ENCODE results near the gene IFNL4. TPM values are rescaled to one million over a fixed set of nuclear protein-coding genes. Genes with fewer than 3 reads are reported as not detected.

The IFNL4 gene
- polyA plus RNA-seq, 2 donors = not detected

- peaks cover 0 to 6% of the 10 kb centered on the region in 2 donors for H3K9me3 ChIP-seq (ENCODE audit: control insufficient read depth in 2 of 2, insufficient read depth in 1 of 2, low read depth in 1 of 2, low read length in 1 of 2)
- peak overlapping the region; percentile 30 to 61 for H3K4me3 ChIP-seq (ENCODE audit: low read depth in 1 of 2, low read length in 2 of 2)
- H3K4me1 ChIP-seq (ENCODE audit: control insufficient read depth in 2 of 2, insufficient read depth in 2 of 2, low read length in 1 of 2) = peaks cover 0 to 10% of the 10 kb centered on the region in 2 donors
- peaks cover 0 to 6% of the 10 kb centered on the region in 2 donors for H3K36me3 ChIP-seq (ENCODE audit: control insufficient read depth in 2 of 2, insufficient read depth in 2 of 2, low read length in 1 of 2)
- 72 to 83% methylated on average over 28 to 32 of the region's 32 CpGs for WGBS, 2 donors
- H3K27ac ChIP-seq (ENCODE audit: low read depth in 2 of 2, low read length in 1 of 2) = no peak overlapping the region
- H3K27me3 ChIP-seq (ENCODE audit: control insufficient read depth in 1 of 2, insufficient read depth in 2 of 2, low read length in 2 of 2) = peaks cover 0 to 4% of the 10 kb centered on the region in 2 donors
These were observed 48.4 kb downstream of the IFNL4 start for GRCh38 chr19:39200066-39200802.

GRCh38 chr19:39199025-39199424 lies 49.6 kb downstream of the IFNL4 start:
- Histone ChIP-seq H3K4me1 (ENCODE audit: control insufficient read depth in 2 of 2, insufficient read depth in 2 of 2, low read length in 1 of 2) (peaks cover 0 to 10% of the 10 kb centered on the region in 2 donors), H3K4me3 (ENCODE audit: low read depth in 1 of 2, low read length in 2 of 2) (peak overlapping the region; percentile 59 to 61), H3K27ac (ENCODE audit: low read depth in 2 of 2, low read length in 1 of 2) (no peak overlapping the region), H3K36me3 (ENCODE audit: control insufficient read depth in 2 of 2, insufficient read depth in 2 of 2, low read length in 1 of 2) (peaks cover 0 to 6% of the 10 kb centered on the region in 2 donors), H3K27me3 (ENCODE audit: control insufficient read depth in 1 of 2, insufficient read depth in 2 of 2, low read length in 2 of 2) (peaks cover 0 to 4% of the 10 kb centered on the region in 2 donors), H3K9me3 (ENCODE audit: control insufficient read depth in 2 of 2, insufficient read depth in 1 of 2, low read depth in 1 of 2, low read length in 1 of 2) (peaks cover 0 to 6% of the 10 kb centered on the region in 2 donors)
- WGBS, 2 donors = 34 to 47% methylated on average over 11 of the region's 11 CpGs

GRCh38 chr19:39197808-39198207 lies 50.8 kb downstream of the IFNL4 start:
- Histone ChIP-seq H3K27me3 (ENCODE audit: control insufficient read depth in 1 of 2, insufficient read depth in 2 of 2, low read length in 2 of 2) (no peaks in the 10 kb centered on the region), H3K36me3 (ENCODE audit: control insufficient read depth in 2 of 2, insufficient read depth in 2 of 2, low read length in 1 of 2) (peaks cover 0 to 6% of the 10 kb centered on the region in 2 donors), H3K27ac (ENCODE audit: low read depth in 2 of 2, low read length in 1 of 2) (peak overlapping the region in 1 of 2 donors; percentile 82), H3K4me3 (ENCODE audit: low read depth in 1 of 2, low read length in 2 of 2) (peak overlapping the region; percentile 59 to 61), H3K4me1 (ENCODE audit: control insufficient read depth in 2 of 2, insufficient read depth in 2 of 2, low read length in 1 of 2) (peaks cover 0 to 16% of the 10 kb centered on the region in 2 donors), H3K9me3 (ENCODE audit: control insufficient read depth in 2 of 2, insufficient read depth in 1 of 2, low read depth in 1 of 2, low read length in 1 of 2) (peaks cover 0 to 6% of the 10 kb centered on the region in 2 donors)
- 48 to 49% methylated on average over 5 of the region's 5 CpGs for WGBS, 2 donors

- 4 to 5% methylated on average over 22 to 51 of the region's 51 CpGs for WGBS, 2 donors
- H3K4me3 ChIP-seq (ENCODE audit: low read depth in 1 of 2, low read length in 2 of 2) = peak within 1 kb of the TSS; percentile 59 to 61
- peaks cover 0 to 16% of the 10 kb centered on the region in 2 donors for H3K4me1 ChIP-seq (ENCODE audit: control insufficient read depth in 2 of 2, insufficient read depth in 2 of 2, low read length in 1 of 2)
- H3K36me3 ChIP-seq (ENCODE audit: control insufficient read depth in 2 of 2, insufficient read depth in 2 of 2, low read length in 1 of 2) = peaks cover 0 to 6% of the 10 kb centered on the region in 2 donors
- peak within 1 kb of the TSS; percentile 73 to 83 for H3K27ac ChIP-seq (ENCODE audit: low read depth in 2 of 2, low read length in 1 of 2)
- no peaks in the 10 kb centered on the region for H3K27me3 ChIP-seq (ENCODE audit: control insufficient read depth in 1 of 2, insufficient read depth in 2 of 2, low read length in 2 of 2)
- H3K9me3 ChIP-seq (ENCODE audit: control insufficient read depth in 2 of 2, insufficient read depth in 1 of 2, low read depth in 1 of 2, low read length in 1 of 2) = peaks cover 0 to 6% of the 10 kb centered on the region in 2 donors
These were observed 51.6 kb downstream of the IFNL4 start, which contains the start of gene NCCRP1 for GRCh38 chr19:39196860-39197562. TSS of gene NCCRP1 (plus strand) at chr19:39196964. CDS start at chr19:39196983, 19 bp downstream.

GRCh38 chr19:39196320-39196719 lies 52.3 kb downstream of the IFNL4 start:
- WGBS, 2 donors = 25 to 26% methylated on average over 7 of the region's 7 CpGs
- Histone ChIP-seq H3K4me3 (ENCODE audit: low read depth in 1 of 2, low read length in 2 of 2) (peak overlapping the region; percentile 16 to 59), H3K9me3 (ENCODE audit: control insufficient read depth in 2 of 2, insufficient read depth in 1 of 2, low read depth in 1 of 2, low read length in 1 of 2) (peaks cover 0 to 6% of the 10 kb centered on the region in 2 donors), H3K36me3 (ENCODE audit: control insufficient read depth in 2 of 2, insufficient read depth in 2 of 2, low read length in 1 of 2) (peaks cover 0 to 6% of the 10 kb centered on the region in 2 donors), H3K27ac (ENCODE audit: low read depth in 2 of 2, low read length in 1 of 2) (peak overlapping the region; percentile 73 to 83), H3K4me1 (ENCODE audit: control insufficient read depth in 2 of 2, insufficient read depth in 2 of 2, low read length in 1 of 2) (peaks cover 0 to 16% of the 10 kb centered on the region in 2 donors), H3K27me3 (ENCODE audit: control insufficient read depth in 1 of 2, insufficient read depth in 2 of 2, low read length in 2 of 2) (no peaks in the 10 kb centered on the region)

Other genes with a start within 250 kb of the IFNL4 start
- gene FBXO27, start 216.3 kb downstream of the IFNL4 start, polyA plus RNA-seq = 10 to 100 TPM; 10.4 to 20.1 TPM
- 1 to 10 TPM in 1 of 2 donors, under 1 TPM in 1; 0.32 to 1.6 TPM for gene ACP7, start 164.5 kb downstream of the IFNL4 start, polyA plus RNA-seq
- gene PAK4, start 123.1 kb downstream of the IFNL4 start, polyA plus RNA-seq = 10 to 100 TPM; 39.8 to 43.1 TPM
- gene NCCRP1, start 51.9 kb downstream of the IFNL4 start, polyA plus RNA-seq = 100 to 1,000 TPM; 296 to 510 TPM
- gene SYCN, start 44.6 kb downstream of the IFNL4 start, polyA plus RNA-seq = under 1 TPM in 1 of 2 donors, not detected in 1; 0.22 TPM
- gene IFNL3, start 3.9 kb downstream of the IFNL4 start, polyA plus RNA-seq = not detected
- not detected for gene IFNL2, start 19.5 kb upstream of the IFNL4 start, polyA plus RNA-seq
- gene IFNL1, start 47.6 kb upstream of the IFNL4 start, polyA plus RNA-seq = not detected
- under 1 TPM; 0.53 to 0.65 TPM for gene LRFN1, start 72.0 kb upstream of the IFNL4 start, polyA plus RNA-seq
- gene GMFG, start 87.2 kb upstream of the IFNL4 start, polyA plus RNA-seq = 10 to 100 TPM; 11.5 to 13.3 TPM
- gene SAMD4B, start 93.6 kb upstream of the IFNL4 start, polyA plus RNA-seq = 100 to 1,000 TPM in 1 of 2 donors, 10 to 100 TPM in 1; 78.7 to 140 TPM
- 10 to 100 TPM; 41.8 to 43.0 TPM for gene PAF1, start 142.2 kb upstream of the IFNL4 start, polyA plus RNA-seq
- 10 to 100 TPM; 15.6 to 22.7 TPM for gene MED29, start 142.5 kb upstream of the IFNL4 start, polyA plus RNA-seq
- 100 to 1,000 TPM; 249 to 382 TPM for gene ZFP36, start 158.0 kb upstream of the IFNL4 start, polyA plus RNA-seq
- 1 to 10 TPM; 3.8 to 9.2 TPM for gene PLEKHG2, start 163.8 kb upstream of the IFNL4 start, polyA plus RNA-seq
- 1,000 to 10,000 TPM; 1,628 to 3,096 TPM for gene RPS16, start 187.1 kb upstream of the IFNL4 start, polyA plus RNA-seq
- 10 to 100 TPM; 51.5 to 90.2 TPM for gene SUPT5H, start 196.7 kb upstream of the IFNL4 start, polyA plus RNA-seq
- gene TIMM50, start 232.0 kb upstream of the IFNL4 start, polyA plus RNA-seq = 10 to 100 TPM; 42.3 to 42.4 TPM